Posterior cingulate gyrus (tissue), 11 donors: Measurements from ENCODE around the gene BTBD9.

Source experiments
- DNase-seq, 10 donors: peaks; one replicate each; pipeline versions ENCODE4 v3.0.0 to v3.0.0-alpha.2; 2020 to 2021; ENCODE audit warnings: mixed read lengths in 3 of 10
- intact Hi-C: fragments of 100-400 bp; cut with DNase I; formaldehyde crosslinking; loops from one replicate; pipeline ENCODE4 v1.15.1; 2023

The BTBD9 gene

GRCh38 chr6:38639498-38640215, at the start of gene BTBD9:
Gene BTBD9 (minus strand): TSS chr6:38639929.
- intact Hi-C loops: loop anchor here (2.0 kb wide), 1 partner anchor 63 kb away; the partner anchor contains the start of gene GLO1
- peak; percentile 63 to 97 (median 76) for DNase-seq

- intact Hi-C loops: no loop called here
- no peak for DNase-seq
Observed at GRCh38 chr6:38688579-38689087, 48.9 kb upstream of the BTBD9 start.

- DNase-seq: no peak
- intact Hi-C loops: no loop called here
Observed at GRCh38 chr6:38687549-38687948, 47.8 kb upstream of the BTBD9 start.

GRCh38 chr6:38687043-38687353, 47.3 kb upstream of the BTBD9 start:
- no peak for DNase-seq
- intact Hi-C loops: no loop called here

DNA sequence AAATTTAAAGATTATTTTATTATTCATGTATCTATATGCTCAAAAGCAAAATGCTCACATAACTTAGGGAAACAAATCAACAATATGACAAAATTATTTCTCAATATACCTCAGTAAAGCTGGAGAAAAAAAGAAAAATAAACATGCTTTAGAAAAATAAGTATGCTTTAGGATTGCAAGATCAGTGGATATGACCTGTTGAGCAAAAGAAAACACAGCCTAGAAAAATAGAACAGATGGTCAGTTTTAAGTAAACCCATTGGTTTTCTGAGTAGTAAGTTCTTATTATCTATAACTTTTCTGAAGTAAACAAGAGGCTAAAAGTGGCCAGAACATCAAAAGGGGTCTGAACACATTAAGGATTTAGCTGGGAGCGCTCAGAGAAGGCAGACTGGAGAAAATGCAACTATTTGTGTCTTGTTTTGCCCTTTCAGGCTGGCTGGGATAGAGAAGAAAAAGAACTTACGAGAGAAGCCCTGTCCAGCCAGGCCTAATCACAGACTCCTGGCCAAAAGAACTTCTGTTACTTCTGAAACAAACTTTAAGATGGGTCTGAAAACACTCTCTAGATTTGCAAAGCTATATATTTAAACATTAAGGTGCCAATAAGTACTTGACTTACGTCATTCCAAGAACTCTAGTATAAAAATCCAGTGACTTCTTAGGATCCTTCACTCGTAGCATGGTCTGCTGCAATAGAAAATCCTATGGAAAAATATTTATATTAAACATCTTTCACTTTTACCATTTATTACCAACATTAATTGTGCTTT, 46.7 kb upstream of the BTBD9 start:
- intact Hi-C loops: no loop called here
- no peak for DNase-seq

DNA sequence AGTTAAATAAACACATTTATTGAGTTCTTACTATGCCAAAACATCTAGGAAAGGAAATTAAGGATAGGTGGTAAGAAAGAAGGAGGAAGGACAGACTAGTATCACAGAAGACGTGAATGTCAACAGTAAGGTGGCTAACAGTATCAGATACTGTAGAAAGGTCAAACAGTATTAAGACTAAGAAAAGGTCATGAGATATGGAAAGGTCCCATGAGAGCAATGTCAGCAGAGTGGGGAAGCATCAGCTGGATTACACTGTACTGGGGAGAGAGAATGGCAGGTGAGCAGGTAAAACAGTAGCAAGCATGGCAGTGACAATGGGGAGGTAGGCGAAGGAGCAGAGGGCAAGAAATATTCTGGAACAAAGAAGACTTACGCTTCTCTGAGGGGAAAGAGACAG, 45.2 kb upstream of the BTBD9 start:
- no peak for DNase-seq
- intact Hi-C loops: no loop called here

DNA sequence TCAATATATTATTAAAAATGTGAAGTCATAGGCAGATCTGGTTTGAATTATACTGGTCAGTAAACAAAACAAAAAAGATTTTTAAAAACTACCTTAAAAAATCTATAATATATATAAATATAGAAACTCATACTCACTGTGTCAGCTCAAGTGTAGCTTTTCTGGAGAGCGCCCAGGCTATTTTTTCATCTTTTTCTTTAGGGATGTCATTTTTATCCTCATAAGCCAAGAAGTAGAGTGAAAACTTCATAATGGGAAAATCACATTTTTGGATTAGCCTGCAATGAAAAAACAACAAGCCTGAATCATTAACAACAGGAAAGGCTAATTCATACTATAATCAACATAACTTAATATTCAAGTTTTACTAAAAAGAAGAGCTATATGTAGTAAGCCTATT, 44.5 kb upstream of the BTBD9 start:
- intact Hi-C loops: no loop called here
- DNase-seq: no peak

DNA sequence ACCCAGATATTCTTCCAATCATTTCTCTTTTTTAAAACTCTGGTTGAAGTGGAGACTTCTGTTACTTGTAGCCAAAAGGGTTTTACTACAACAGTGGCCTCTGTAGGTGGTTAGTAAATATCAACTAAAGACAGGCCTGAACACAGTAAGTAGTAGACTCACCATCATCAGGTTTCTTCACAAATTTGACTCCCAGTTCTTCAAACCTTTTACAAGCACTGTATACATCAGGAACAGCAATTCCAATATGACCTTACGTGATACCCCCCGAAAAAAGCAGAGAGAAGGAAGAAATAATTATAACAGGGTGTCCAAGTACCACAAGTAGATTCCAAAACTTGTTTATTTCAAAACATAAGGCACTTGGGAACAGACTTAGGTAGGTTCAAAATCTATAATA, 42.1 kb upstream of the BTBD9 start:
- DNase-seq: no peak
- intact Hi-C loops: no loop called here

- intact Hi-C loops: loop anchor here (10.0 kb wide), 1 partner anchor 975 kb away; no protein-coding TSS in a partner anchor
- no peak for DNase-seq
Observed at GRCh38 chr6:38679668-38680067, 39.9 kb upstream of the BTBD9 start.

GRCh38 chr6:38678178-38678760, 38.5 kb upstream of the BTBD9 start:
- peak in 3 of 10 donors; percentile 14 to 85 (median 14) for DNase-seq
- intact Hi-C loops: loop anchor here (10.0 kb wide), 1 partner anchor 973 kb away; no protein-coding TSS in a partner anchor

- no peak for DNase-seq
- intact Hi-C loops: loop anchor here (10.0 kb wide), 1 partner anchor 972 kb away; no protein-coding TSS in a partner anchor
Observed at GRCh38 chr6:38676974-38677544, 37.3 kb upstream of the BTBD9 start.

DNA sequence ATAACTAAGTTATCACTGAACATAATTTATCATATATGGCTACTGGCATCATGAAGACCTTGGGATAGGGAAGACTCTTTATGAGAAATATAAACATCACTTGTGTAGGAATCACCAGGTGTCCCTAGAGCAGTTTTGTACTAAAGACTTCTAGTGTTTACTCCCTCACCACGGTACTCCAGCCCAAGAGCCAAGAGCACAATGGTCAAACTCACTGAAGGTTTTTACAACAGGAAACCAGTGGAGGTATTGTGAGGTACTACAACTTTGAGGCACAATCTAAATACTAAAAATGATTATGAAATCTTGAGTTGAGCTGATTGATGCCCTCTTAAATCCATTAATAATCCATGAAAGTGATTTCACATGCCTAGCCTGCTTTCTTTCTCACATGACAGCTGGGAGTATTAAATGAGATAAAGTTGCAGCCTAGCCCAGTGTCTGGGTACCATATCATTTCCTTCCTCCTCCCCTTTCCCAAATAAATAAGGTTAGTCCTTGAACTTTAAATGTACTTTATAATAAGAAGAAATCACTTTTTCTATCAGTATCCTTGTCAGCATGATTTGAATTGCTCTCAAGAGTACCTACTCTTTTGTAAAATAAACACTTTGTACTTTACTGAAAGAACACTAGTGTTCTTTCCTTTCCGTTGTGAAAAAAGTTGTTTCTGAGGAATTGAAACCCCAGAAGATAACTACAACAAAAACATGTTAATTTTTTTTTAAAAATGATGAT, 36.7 kb upstream of the BTBD9 start:
- intact Hi-C loops: loop anchor here (10.0 kb wide), 1 partner anchor 972 kb away; no protein-coding TSS in a partner anchor
- no peak for DNase-seq

DNA sequence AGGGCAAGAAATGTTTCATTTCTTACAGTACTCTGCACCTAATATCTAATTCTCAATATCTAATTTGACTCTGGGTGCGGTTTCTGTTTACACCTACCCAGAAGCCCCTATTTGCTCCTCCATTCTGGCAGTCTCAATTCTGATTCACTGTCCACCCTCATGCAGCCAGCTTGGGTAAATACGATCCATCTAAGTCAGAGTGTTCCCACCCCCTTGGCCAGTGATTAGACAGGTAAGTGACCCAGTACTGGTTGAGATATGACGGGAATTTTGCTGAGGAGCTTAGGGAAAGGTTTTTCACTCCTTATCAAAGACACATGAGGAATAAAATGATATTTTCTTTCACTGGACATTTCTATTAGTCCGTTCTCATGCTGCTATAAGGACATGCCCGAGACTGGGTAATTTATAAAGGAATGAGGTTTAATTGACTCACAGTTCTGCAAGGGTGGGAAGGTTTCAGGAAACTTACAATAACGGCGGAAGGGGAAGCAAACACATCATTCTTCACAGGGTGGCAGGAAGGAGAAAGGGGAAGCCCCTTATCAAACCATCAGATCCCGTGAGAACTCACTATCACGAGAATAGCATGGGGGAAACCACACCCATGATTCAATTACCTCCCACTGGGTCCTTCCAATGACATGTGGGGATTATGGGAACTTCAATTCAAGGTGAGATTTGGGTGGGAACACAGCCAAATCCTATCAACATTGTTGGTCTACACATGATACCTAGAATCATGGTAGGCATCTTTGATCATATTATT, 33.9 kb upstream of the BTBD9 start:
- intact Hi-C loops: loop anchor here (10.0 kb wide), 1 partner anchor 969 kb away; no protein-coding TSS in a partner anchor
- DNase-seq: no peak

DNA sequence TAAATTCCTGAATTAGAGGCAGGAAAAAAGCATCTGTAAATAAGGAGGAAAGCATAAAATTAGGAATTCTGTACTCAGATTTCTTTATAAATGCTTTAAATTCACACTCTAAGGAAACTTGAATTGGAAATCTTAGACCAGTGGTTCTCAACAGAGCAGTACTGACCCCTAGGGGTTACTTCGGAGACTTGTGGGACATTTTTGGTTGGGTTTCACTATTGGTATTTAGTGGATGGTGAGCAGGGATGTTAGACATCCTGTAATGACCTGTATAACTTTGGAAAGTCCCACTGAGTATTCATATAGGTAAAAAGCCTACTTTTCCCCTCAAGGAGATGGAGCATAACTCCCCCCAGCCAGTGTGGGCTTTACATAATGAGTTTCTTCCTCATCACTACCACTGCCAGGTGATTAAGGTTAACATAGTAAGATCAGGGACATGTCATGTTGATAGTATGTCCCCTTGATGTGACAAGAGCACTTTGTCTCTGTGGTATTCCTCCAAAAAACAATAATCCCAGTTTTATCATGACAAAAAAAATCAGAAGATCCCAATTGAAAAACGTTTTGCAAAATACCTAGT, 32.2 kb upstream of the BTBD9 start:
- DNase-seq: no peak
- intact Hi-C loops: loop anchor here (10.0 kb wide), 1 partner anchor 967 kb away; no protein-coding TSS in a partner anchor

GRCh38 chr6:38658418-38659167, 18.9 kb upstream of the BTBD9 start:
- intact Hi-C loops: no loop called here
- no peak for DNase-seq

DNA sequence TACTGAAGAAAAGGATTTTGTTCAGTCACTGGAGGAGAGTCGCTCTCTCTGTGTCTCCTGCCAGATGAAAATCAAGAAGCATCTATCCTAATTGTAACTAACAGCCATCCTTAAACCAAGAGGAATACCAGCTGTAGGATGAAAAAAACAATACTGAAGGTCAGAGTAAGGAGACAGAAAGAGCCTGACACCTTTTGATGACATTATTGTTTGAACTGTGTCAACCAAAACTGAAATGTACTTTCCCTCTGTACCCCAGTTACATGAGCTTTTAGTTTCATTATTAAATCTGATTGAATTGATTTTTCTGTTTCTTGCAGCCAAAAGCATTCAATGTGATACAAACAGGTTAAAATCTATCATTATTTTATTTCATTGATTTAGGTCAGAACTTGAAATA, 17.2 kb upstream of the BTBD9 start:
- no peak for DNase-seq
- intact Hi-C loops: no loop called here

- intact Hi-C loops: no loop called here
- DNase-seq: no peak
Observed at GRCh38 chr6:38654263-38654662, 14.5 kb upstream of the BTBD9 start.

- intact Hi-C loops: no loop called here
- no peak for DNase-seq
Observed at GRCh38 chr6:38651121-38651784, 11.5 kb upstream of the BTBD9 start.
